KG1 (cell line): Measurements from ENCODE around the gene RPL9.
"Not testable (repeated sequence)": the region's sequence is repeated elsewhere in the genome, so short reads cannot be mapped to it uniquely, and the experiment has no call there.

ENCODE experiments used
- DNase-seq: peaks from one replicate; lab custom pipeline; 2025; lab: John Stamatoyannopoulos, UW

RPL9 gene

GRCh38 chr4:39466747-39467146 lies 8.0 kb upstream of the RPL9 start:
- DNase-seq: no peak

DNA sequence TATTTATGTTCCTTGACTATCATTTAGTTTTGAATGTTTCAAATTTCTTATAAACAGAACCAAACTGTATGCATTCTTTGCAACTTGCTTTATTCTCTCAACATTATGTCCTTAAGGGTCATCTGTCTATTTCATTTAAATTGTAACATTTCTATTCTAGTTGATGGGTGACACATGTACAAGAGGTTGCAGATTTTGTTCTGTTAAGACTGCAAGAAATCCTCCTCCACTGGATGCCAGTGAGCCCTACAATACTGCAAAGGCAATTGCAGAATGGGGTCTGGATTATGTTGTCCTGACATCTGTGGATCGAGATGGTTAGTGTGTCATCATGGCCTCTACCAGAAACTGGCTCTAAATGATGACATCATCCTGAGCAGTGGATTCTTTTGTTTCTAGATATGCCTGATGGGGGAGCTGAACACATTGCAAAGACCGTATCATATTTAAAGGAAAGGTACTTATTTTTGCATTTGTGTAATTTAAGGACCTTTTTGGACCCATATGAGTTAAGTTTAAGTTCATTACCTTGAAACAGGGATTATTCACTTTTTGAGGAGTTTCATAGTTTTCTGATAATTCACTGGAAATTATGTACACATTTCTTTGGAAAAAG lies 6.3 kb upstream of the RPL9 start:
- no peak for DNase-seq

GRCh38 chr4:39458161-39458504 lies 589 bp downstream of the RPL9 start:
- DNase-seq: not testable (repeated sequence)

DNA sequence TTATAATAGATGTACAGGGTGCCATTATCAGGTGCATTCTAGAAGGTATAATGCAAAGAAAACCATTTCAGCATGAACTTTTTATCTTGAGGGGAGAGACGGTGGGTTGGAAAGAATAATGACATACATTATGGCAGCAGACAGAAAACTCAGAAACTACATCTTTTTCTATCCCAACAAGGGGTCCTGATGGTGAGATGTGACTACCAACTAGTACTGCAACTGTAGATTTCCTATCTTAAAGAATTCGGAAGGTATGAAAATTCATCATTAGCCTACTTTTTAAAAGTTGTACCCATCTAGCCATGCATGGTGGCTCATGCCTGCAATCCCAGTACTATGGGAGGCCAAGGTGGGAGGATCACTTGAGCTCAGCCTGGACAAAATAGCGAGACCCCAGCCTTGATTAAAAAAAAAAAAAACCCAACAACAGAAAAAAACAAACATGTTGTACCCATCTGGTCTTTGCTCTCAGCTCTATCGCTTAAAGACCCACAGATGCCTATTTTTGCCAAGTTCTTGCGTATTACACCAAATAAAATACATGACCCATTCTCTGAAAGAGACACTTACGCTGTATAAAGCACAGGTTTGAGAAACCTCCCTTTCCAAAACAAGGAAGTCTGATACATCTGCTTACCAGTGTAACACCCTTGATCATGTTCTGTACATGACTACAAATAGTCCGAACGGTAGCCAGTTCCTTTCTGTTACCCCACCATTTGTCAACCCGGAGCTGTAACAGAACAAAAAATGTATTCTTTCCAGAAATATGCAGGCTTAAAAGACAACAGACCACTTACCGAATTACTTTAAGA lies 1.6 kb downstream of the RPL9 start:
- DNase-seq: no peak

- no peak for DNase-seq
Measured at GRCh38 chr4:39455486-39455885, 3.2 kb downstream of the RPL9 start.

- no peak for DNase-seq
Measured at GRCh38 chr4:39453738-39454137, 5.0 kb downstream of the RPL9 start.

DNA sequence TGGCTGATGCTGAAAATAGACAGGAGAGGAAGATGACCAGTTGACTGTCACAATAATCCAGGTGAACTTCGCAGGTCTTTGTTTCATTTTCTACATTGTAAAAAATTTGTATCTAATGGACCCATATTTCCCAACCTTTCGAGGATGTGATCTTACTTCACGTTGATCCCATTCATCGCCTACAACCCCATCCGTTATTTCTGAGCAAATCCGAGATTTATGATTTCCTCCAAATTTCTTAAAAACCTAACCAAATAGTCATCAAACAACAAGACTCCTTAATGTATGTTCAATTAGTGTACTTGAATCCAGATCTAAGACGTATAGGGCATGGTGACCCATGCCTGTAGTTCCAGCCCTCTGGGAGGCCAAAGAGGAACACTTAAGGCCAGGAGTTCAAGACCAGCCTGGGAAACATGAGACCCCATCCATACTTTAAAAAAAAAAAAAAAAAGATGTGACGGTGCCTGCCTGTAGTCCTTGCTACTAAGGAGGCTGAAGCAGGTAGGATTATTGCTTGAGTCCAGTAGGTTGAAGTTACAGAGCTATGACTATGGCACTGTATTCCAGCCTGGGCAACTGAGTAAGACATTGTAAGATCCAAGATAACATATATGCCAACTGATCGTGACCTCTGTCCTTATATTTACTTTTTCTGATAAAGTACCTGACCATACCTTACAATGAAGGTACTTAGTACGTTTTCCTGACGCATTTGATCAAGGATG lies 5.7 kb downstream of the RPL9 start:
- no peak for DNase-seq

DNA sequence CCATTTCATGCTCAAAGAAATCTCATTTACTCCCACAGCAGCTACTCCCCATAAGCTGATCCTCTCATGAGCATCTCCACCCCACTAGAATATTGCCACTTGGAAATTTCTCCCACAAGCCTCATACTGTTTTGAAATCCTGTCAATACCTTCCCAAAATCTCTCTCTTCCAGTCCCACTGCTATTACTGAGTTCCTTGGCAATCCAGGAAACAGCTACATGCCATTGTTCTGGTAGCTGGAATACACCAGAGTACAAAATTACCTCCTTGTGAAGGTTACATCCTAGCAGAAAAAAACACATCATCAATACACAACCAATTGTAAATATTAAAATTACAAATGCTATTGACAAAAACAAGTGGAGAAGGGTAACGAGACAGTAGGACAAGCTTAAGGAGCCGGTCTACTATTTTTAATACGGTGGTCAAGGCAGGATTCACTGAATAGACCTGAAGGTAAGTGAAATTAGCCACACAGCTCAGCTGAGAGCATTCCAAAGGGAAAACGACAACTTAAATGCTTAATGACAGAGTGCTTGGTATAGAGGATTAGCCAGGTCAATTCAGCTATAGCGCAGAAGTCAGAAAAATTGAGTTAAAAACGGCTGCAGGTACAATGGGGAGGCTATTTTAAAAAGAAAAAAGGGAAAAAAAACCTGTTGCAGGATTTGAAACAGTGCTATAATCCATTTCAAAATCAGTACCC lies 6.4 kb downstream of the RPL9 start:
- DNase-seq: no peak

DNA sequence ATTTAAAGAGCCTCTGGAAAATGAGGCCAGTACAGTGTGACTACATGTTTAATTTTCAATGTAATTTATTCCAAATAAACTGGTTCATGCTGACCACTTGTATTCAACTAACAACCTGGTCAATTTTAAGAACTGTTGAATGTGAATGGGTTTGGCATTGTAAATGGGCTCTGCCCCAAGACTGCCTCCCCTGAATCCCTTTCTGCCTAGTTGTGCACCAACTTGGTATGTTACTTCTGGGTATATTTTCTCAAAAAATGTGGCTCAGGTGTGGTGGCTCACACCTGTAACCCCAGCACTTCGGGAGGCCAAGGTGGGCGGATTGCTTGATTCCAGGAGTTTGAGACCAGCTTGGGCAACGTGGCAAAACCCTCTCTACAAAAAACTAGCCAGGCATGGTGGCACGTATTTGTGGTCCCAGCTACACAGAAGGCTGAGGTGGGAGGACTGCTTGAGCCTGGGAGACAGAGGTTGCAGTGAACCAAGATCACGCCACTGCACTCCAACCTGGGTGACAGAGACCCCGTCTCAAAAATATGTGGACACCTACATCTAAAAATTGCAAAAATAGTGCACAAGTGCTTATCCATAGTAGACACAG lies 7.2 kb downstream of the RPL9 start:
- DNase-seq: no peak

DNA sequence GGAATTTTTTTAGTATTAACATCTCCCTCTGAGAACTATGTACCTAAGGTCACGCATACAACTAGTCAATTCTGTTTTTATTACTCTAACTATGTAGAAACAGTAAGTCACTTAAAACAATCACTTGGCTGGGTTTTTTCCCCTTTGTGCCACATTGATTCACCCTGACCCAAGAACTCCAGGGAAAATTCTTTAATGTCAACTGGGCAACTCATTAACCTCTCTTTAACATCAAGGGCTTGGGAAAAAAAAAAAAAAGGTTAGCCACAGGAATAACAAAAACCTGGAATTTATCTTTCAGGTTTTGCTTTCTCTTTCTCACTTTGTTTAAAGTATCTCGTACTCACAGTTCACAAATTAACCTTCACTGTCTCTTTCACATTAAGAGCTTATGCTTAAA lies 8.1 kb downstream of the RPL9 start:
- no peak for DNase-seq

DNA sequence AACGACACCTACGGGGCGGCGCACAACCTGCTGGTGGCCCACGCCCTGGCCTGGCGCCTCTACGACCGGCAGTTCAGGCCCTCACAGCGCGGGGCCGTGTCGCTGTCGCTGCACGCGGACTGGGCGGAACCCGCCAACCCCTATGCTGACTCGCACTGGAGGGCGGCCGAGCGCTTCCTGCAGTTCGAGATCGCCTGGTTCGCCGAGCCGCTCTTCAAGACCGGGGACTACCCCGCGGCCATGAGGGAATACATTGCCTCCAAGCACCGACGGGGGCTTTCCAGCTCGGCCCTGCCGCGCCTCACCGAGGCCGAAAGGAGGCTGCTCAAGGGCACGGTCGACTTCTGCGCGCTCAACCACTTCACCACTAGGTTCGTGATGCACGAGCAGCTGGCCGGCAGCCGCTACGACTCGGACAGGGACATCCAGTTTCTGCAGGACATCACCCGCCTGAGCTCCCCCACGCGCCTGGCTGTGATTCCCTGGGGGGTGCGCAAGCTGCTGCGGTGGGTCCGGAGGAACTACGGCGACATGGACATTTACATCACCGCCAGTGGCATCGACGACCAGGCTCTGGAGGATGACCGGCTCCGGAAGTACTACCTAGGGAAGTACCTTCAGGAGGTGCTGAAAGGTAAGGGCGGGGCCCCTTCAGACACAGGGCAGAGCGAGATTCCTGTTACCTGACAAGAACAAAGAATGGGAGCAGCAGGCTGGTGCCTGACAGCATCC lies 11.7 kb downstream of the RPL9 start:
- DNase-seq: no peak

GRCh38 chr4:39446483-39446841 lies 12.3 kb downstream of the RPL9 start:
- no peak for DNase-seq

DNA sequence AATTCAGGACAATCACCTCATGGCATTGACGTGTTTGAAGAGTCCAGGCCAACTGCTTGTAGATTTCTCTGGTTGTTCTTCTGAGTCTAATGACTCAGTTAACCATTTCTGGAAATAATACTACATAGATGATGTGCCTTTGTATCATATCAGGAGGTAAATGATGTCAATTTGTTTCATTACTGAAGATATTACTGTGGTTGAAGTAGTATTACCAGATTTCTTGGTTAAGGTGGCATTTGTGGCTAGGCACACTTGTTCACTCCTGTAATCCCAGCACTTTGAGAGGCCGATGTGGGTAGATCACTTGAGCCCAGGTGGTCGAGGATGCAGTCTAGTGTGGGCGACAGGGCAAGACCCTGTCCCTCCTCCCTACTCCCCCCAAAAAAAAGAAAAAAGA lies 15.7 kb downstream of the RPL9 start:
- no peak for DNase-seq

DNA sequence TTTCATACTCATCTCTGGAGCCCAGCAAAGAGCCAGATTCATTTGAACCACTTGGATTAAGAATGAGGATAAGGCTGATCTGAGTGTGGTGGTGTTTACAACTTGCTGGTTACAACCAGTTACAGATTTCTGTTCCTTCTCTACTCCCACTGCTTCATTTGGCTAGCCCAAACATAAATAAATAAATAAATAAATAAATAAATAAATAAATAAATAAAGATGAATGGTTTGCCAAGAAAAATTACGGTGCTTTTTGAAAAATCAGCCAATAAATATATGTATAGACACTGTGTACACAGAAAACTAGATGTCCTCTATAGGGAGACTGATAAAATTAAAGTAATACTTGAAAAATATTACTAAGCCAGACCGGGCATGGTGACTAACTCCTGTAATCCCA lies 17.1 kb downstream of the RPL9 start:
- DNase-seq: no peak

GRCh38 chr4:39435659-39436563 lies 22.8 kb downstream of the RPL9 start:
- DNase-seq: no peak

DNA sequence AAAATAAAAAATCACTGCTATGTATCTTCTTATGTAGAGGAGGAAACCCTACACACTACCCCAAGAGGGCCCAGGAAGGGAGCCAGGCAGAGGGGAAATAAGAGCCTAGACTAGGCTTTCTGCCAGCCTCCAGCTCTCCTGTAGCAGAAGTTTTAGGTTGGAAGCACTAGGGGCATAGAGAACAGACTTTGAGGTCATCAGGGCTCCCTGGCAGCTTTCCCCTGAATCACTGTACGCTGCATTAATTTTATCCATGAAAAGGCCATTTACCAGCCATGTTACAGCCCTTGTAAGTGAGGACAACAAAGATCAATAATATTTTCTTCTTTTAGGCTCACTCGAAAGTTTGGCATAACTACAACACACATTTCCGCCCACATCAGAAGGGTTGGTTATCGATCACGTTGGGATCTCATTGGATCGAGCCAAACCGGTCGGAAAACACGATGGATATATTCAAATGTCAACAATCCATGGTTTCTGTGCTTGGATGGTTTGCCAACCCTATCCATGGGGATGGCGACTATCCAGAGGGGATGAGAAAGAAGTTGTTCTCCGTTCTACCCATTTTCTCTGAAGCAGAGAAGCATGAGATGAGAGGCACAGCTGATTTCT lies 24.7 kb downstream of the RPL9 start:
- no peak for DNase-seq

DNA sequence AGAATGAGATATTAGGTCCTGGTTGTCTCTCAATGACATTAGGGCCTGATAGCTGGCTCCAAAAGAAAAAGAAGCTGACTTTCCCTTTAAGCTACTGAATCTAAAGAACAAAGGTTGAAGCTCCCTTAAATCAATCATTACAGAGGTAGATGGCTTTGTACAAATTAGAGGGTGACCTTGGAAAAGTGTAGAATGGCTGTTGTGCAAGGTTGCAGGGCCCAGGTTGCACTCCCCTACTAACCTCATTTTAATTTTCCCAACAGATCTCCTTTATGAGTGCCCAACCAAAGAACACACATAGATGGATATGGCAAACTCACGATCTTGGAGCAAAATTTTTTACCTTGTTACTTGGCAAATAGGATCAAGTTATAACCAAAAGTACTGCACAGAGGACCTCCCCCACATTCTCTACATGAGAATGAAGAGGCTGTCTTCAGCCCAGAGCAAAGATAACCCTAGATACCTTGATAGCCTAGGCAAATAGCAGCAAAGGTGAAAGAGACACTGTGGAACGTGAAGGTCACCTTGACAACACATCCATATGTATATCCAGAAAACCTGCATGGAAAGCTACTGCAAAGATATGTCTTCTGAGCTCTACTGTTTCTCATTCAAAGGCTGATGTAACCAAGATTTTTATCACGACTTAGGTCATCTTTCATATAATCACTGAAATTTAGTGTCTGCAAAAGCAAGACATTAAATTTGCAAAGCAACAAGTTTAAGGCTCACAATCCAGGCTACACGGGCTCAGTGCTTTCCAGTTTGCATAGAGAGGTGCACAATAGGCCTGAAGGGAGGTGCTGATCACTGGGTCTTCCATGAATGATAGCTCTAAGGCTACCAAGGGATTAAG lies 29.0 kb downstream of the RPL9 start:
- DNase-seq: no peak

GRCh38 chr4:39427520-39428114 lies 31.1 kb downstream of the RPL9 start:
- DNase-seq: no peak

DNA sequence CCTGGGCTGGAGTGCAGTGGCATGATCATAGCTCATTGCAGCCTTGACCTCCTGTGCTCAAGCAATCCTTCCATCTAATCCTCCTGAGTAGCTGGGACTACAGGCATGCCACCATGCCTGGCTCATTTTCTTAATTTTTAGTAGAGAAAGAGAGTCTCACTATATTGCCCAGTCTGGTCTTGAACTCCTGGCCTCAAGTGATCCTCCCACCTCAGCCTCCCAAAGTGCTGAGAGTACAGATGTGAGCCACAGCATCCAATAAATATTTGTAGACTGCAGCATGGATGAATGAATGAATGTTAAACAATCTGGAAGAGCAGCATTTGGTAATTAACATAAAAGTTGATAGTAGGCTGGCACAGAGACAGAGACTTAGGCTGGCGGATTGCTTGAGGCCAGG lies 32.0 kb downstream of the RPL9 start:
- no peak for DNase-seq
